Measurements from ENCODE around the gene SCMH1. TPM values are rescaled to one million over a fixed set of nuclear protein-coding genes. Genes with fewer than 3 reads are reported as not detected.

Gene SCMH1
- total and polyA plus RNA-seq, 2 donors (not counting 3 experiments of a cell fraction or from before 2014, with no cell fraction given), result 39.9 to 40.7 TPM

- dilution Hi-C loops (cut with MboI; ENCODE audit: extremely low pct_ligation_motif_present, low sequenced_read_pairs), result no loop called here
Observed at GRCh38 chr1:41097105-41097504, 145.0 kb downstream of the SCMH1 start.

More at GRCh38 chr1:41097105-41097504, 145.0 kb downstream of the SCMH1 start:
- H3K79me2 ChIP-seq (ENCODE audit: control insufficient read depth, insufficient read depth, low read length), result no peaks in the 10 kb centered on the region
- BruUV-seq (replicated peaks), result no TSS peak
- H3K9ac ChIP-seq (replicated peaks; ENCODE audit: extremely low read depth, insufficient read depth, low read length), result no peak overlapping the region
- H2AFZ ChIP-seq (ENCODE audit: low read depth, low read length), result no peak overlapping the region
- peaks cover 7% of the 10 kb centered on the region for H3K4me1 ChIP-seq (ENCODE audit: control insufficient read depth, extremely low read depth, insufficient read depth, low read length)
- H4K20me1 ChIP-seq (replicated peaks; ENCODE audit: control insufficient read depth, extremely low read depth, insufficient read depth, low read length), result no peaks in the 10 kb centered on the region
- H3K9me3 ChIP-seq (replicated peaks; ENCODE audit: control insufficient read depth, insufficient read depth, low read length), result no peaks in the 10 kb centered on the region
- ChIA-PET CTCF (interaction anchor here (2.6 kb wide), 1 partner anchor 13 kb away, joined by 9 read pairs; no protein-coding TSS in a partner anchor), POLR2A (no interaction called here)
- H3K27me3 ChIP-seq (ENCODE audit: control insufficient read depth in 2 of 2, insufficient read depth in 2 of 2, low read length in 2 of 2), result no peaks in the 10 kb centered on the region
- intact Hi-C loops (cut with micrococcal nuclease), result no loop called here
- H3K9me1 ChIP-seq (replicated peaks; ENCODE audit: control insufficient read depth, extremely low read depth, insufficient read depth, low read length), result no peaks in the 10 kb centered on the region
- H3K27ac ChIP-seq (ENCODE audit: insufficient read depth, low read depth, low read length), result no peak overlapping the region
- FAIRE-seq, result no peak
- DNase-seq (ENCODE audit: low read depth, low spot score), result no peak
- no peak overlapping the region for H3K4me2 ChIP-seq (ENCODE audit: insufficient read depth, low read length)
- H3K36me3 ChIP-seq (ENCODE audit: control insufficient read depth in 2 of 2, extremely low read depth in 1 of 2, insufficient read depth in 2 of 2, low read length in 2 of 2), result no peaks in the 10 kb centered on the region
- no peak for TF ChIP-seq FOS (IDR thresholded peaks at IDR 0.05; ENCODE audit: borderline replicate concordance, insufficient read depth, low read length)
- no peak for TF ChIP-seq POLR2AphosphoS5 (IDR thresholded peaks at IDR 0.05; ENCODE audit: insufficient read depth, low read depth, low read length)
- no peak for TF ChIP-seq GATA2 (IDR thresholded peaks at IDR 0.05; ENCODE audit: insufficient read depth, insufficient read length, low read depth, low read length)
- TF ChIP-seq EZH2 (IDR thresholded peaks at IDR 0.05; ENCODE audit: borderline replicate concordance, low read depth, low read length, severe bottlenecking), result no peak
- no peak for TF ChIP-seq MYC (IDR thresholded peaks at IDR 0.05; ENCODE audit: low read depth, low read length)
- TF ChIP-seq JUN (IDR thresholded peaks at IDR 0.05; ENCODE audit: borderline replicate concordance, insufficient read depth, insufficient read length, low read depth), result no peak
- TF ChIP-seq, protein P1, sequence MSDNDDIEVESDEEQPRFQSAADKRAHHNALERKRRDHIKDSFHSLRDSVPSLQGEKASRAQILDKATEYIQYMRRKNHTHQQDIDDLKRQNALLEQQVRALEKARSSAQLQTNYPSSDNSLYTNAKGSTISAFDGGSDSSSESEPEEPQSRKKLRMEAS (IDR thresholded peaks at IDR 0.05; ENCODE audit: insufficient read depth, insufficient read length), result no peak
- no peak for TF ChIP-seq POLR2A (IDR thresholded peaks at IDR 0.05; ENCODE audit: low read depth, low read length)
- TF ChIP-seq, protein P2, sequence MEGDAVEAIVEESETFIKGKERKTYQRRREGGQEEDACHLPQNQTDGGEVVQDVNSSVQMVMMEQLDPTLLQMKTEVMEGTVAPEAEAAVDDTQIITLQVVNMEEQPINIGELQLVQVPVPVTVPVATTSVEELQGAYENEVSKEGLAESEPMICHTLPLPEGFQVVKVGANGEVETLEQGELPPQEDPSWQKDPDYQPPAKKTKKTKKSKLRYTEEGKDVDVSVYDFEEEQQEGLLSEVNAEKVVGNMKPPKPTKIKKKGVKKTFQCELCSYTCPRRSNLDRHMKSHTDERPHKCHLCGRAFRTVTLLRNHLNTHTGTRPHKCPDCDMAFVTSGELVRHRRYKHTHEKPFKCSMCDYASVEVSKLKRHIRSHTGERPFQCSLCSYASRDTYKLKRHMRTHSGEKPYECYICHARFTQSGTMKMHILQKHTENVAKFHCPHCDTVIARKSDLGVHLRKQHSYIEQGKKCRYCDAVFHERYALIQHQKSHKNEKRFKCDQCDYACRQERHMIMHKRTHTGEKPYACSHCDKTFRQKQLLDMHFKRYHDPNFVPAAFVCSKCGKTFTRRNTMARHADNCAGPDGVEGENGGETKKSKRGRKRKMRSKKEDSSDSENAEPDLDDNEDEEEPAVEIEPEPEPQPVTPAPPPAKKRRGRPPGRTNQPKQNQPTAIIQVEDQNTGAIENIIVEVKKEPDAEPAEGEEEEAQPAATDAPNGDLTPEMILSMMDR (IDR thresholded peaks at IDR 0.05; ENCODE audit: extremely low read depth in 1 of 2, insufficient read depth in 1 of 2, low read depth in 1 of 2, low read length in 2 of 2), result no peak
- no peak overlapping the region for H3K4me3 ChIP-seq (replicated peaks in 1 of 3; ENCODE audit: insufficient read depth in 1 of 3, low read depth in 1 of 3, low read length in 3 of 3)

Data from endothelial cell of umbilical vein (primary cell).